Mucosa of rectum (tissue), 2 donors: ENCODE results near the gene ZSCAN5B.
A peak's percentile ranks its signal among the peaks of the same experiment; 100 is the strongest.
"Not testable (repeated sequence)": the region's sequence is repeated elsewhere in the genome, so short reads cannot be mapped to it uniquely, and the experiment has no call there.

Experiments
- H3K27ac ChIP-seq, 2 donors: one replicate each; pipeline ENCODE4 v1.7.0; 2013; ENCODE audit warnings: inconsistent platforms in 2 of 2, low read depth in 2 of 2, low read length in 2 of 2
- H3K27me3 ChIP-seq, 2 donors: one replicate each; pipeline ENCODE4 v1.7.0; 2013; ENCODE audit warnings: low read length in 2 of 2; ENCODE audit not compliant: control insufficient read depth in 2 of 2, insufficient read depth in 2 of 2
- H3K36me3 ChIP-seq, 2 donors: one replicate each; pipeline ENCODE4 v1.7.0; 2013; ENCODE audit warnings: low read length in 2 of 2; ENCODE audit not compliant: control insufficient read depth in 2 of 2, insufficient read depth in 2 of 2
- H3K4me1 ChIP-seq, 2 donors: one replicate each; pipeline ENCODE4 v1.7.0; 2013; ENCODE audit warnings: low read length in 2 of 2, mild to moderate bottlenecking in 1 of 2; ENCODE audit not compliant: control insufficient read depth in 2 of 2, insufficient read depth in 2 of 2
- H3K4me3 ChIP-seq, 2 donors: one replicate each; pipeline ENCODE4 v1.7.0; 2013; ENCODE audit warnings: low read length in 2 of 2
- H3K9ac ChIP-seq, 2 donors: one replicate each; pipeline ENCODE4 v1.7.0; 2013; ENCODE audit warnings: low read length in 2 of 2, low read depth in 1 of 2, mild to moderate bottlenecking in 1 of 2
- H3K9me3 ChIP-seq, 2 donors: one replicate each; pipeline ENCODE4 v1.7.0; 2013; ENCODE audit warnings: low read length in 2 of 2; ENCODE audit not compliant: control insufficient read depth in 2 of 2
- donor health status: healthy.
- donor health status: Normal muscosa, but diverticular disease.

ZSCAN5B gene

GRCh38 chr19:56197646-56198045 is at the start of gene ZSCAN5B:
Gene ZSCAN5B, minus strand, starts transcription at chr19:56197783. Its CDS starts 4,731 bp downstream, at chr19:56193052.
- H3K9me3 ChIP-seq, H3K4me1 ChIP-seq, H3K36me3 ChIP-seq, H3K27ac ChIP-seq, H3K27me3 ChIP-seq, H3K9ac ChIP-seq, H3K4me3 ChIP-seq: not testable (repeated sequence)

GRCh38 chr19:56245764-56246163 is 48.2 kb upstream of the ZSCAN5B start:
- not testable (repeated sequence) for H3K9ac ChIP-seq, H3K9me3 ChIP-seq, H3K4me3 ChIP-seq, H3K36me3 ChIP-seq, H3K27ac ChIP-seq, H3K27me3 ChIP-seq, H3K4me1 ChIP-seq

GRCh38 chr19:56245121-56245740 is 47.6 kb upstream of the ZSCAN5B start:
- H3K4me1 ChIP-seq, result no peaks in the 10 kb centered on the region
- H3K9me3 ChIP-seq, result no peaks in the 10 kb centered on the region
- H3K9ac ChIP-seq, result no peak overlapping the region
- no peak overlapping the region for H3K4me3 ChIP-seq
- no peaks in the 10 kb centered on the region for H3K36me3 ChIP-seq
- no peak overlapping the region for H3K27ac ChIP-seq
- H3K27me3 ChIP-seq, result no peaks in the 10 kb centered on the region

- H3K36me3 ChIP-seq, result no peaks in the 10 kb centered on the region
- no peak overlapping the region for H3K9ac ChIP-seq
- no peaks in the 10 kb centered on the region for H3K4me1 ChIP-seq
- H3K4me3 ChIP-seq, result no peak overlapping the region
- no peaks in the 10 kb centered on the region for H3K27me3 ChIP-seq
- no peak overlapping the region for H3K27ac ChIP-seq
- no peaks in the 10 kb centered on the region for H3K9me3 ChIP-seq
Measured at GRCh38 chr19:56223481-56223880, 25.9 kb upstream of the ZSCAN5B start.

- no peak overlapping the region for H3K4me3 ChIP-seq
- H3K36me3 ChIP-seq, result no peaks in the 10 kb centered on the region
- no peak overlapping the region for H3K9ac ChIP-seq
- no peak overlapping the region for H3K27ac ChIP-seq
- H3K27me3 ChIP-seq, result no peaks in the 10 kb centered on the region
- no peaks in the 10 kb centered on the region for H3K9me3 ChIP-seq
- H3K4me1 ChIP-seq, result no peaks in the 10 kb centered on the region
Measured at GRCh38 chr19:56222901-56223300, 25.3 kb upstream of the ZSCAN5B start.

- Histone ChIP-seq H3K9me3 (no peaks in the 10 kb centered on the region), H3K4me3 (no peak overlapping the region), H3K27ac (no peak overlapping the region), H3K27me3 (no peaks in the 10 kb centered on the region), H3K36me3 (no peaks in the 10 kb centered on the region), H3K9ac (no peak overlapping the region), H3K4me1 (no peaks in the 10 kb centered on the region)
Measured at GRCh38 chr19:56221851-56222250, 24.3 kb upstream of the ZSCAN5B start.

GRCh38 chr19:56221442-56221841 is 23.9 kb upstream of the ZSCAN5B start:
- not testable (repeated sequence) for H3K27me3 ChIP-seq, H3K27ac ChIP-seq, H3K36me3 ChIP-seq, H3K9me3 ChIP-seq, H3K4me3 ChIP-seq, H3K4me1 ChIP-seq, H3K9ac ChIP-seq

GRCh38 chr19:56218961-56219360 is 21.4 kb upstream of the ZSCAN5B start:
- Histone ChIP-seq H3K9ac (no peak overlapping the region), H3K27me3 (no peaks in the 10 kb centered on the region), H3K36me3 (no peaks in the 10 kb centered on the region), H3K4me1 (no peaks in the 10 kb centered on the region), H3K4me3 (no peak overlapping the region), H3K27ac (no peak overlapping the region), H3K9me3 (no peaks in the 10 kb centered on the region)

- no peaks in the 10 kb centered on the region for H3K36me3 ChIP-seq
- H3K4me3 ChIP-seq, result peak overlapping the region in 1 of 2 donors; percentile 5
- no peaks in the 10 kb centered on the region for H3K27me3 ChIP-seq
- H3K9me3 ChIP-seq, result no peaks in the 10 kb centered on the region
- no peak overlapping the region for H3K27ac ChIP-seq
- no peak overlapping the region for H3K9ac ChIP-seq
- no peaks in the 10 kb centered on the region for H3K4me1 ChIP-seq
Measured at GRCh38 chr19:56217039-56217949, 19.7 kb upstream of the ZSCAN5B start.

GRCh38 chr19:56211718-56212117 is 14.1 kb upstream of the ZSCAN5B start:
- Histone ChIP-seq H3K4me1 (no peaks in the 10 kb centered on the region), H3K4me3 (no peak overlapping the region), H3K27ac (no peak overlapping the region), H3K36me3 (no peaks in the 10 kb centered on the region), H3K27me3 (no peaks in the 10 kb centered on the region), H3K9me3 (no peaks in the 10 kb centered on the region), H3K9ac (no peak overlapping the region)
